CD4-positive, alpha-beta memory T cell (primary cell): ENCODE data around the gene PALLD. TPM values are rescaled to one million over a fixed set of nuclear protein-coding genes. Genes with fewer than 3 reads are reported as not detected.

Experiments
- CTCF ChIA-PET: fragments of 350-600 bp; sonication (Branson Sonifier 250); formaldehyde crosslinking; loops from one replicate; lab custom pipeline; 2021; ENCODE audit warnings: inconsistent platforms; ENCODE audit not compliant: partially characterized antibody; lab: Charles Lee
- POLR2A ChIA-PET: fragments of 350-600 bp; sonication (Branson Sonifier 250); formaldehyde crosslinking; loops from one replicate; lab custom pipeline; 2021; ENCODE audit not compliant: partially characterized antibody; lab: Charles Lee
- DNase-seq, 5 donors: peaks; one replicate each; pipeline versions ENCODE4 v3.0.0 to v3.0.0-alpha.2; 2020 to 2022; ENCODE audit warnings: mixed read lengths in 1 of 5
- H3K27ac ChIP-seq: one replicate; pipeline ENCODE4 v1.7.0; 2013; ENCODE audit warnings: low read depth, low read length
- H3K27me3 ChIP-seq: 2 replicates; pipeline ENCODE4 v1.7.0; 2013; ENCODE audit warnings: mild to moderate bottlenecking, low read length, moderate library complexity; ENCODE audit not compliant: insufficient read depth
- H3K36me3 ChIP-seq: 2 replicates; pipeline ENCODE4 v1.7.0; 2013; ENCODE audit warnings: mild to moderate bottlenecking, low read length, moderate library complexity; ENCODE audit not compliant: insufficient read depth
- H3K4me1 ChIP-seq: 2 replicates; pipeline ENCODE4 v1.7.0; 2013; ENCODE audit warnings: mild to moderate bottlenecking, low read length, moderate library complexity; ENCODE audit not compliant: insufficient read depth
- H3K4me3 ChIP-seq, 2 donors: one replicate each; pipeline ENCODE4 v1.7.0; 2013; ENCODE audit warnings: low read length in 2 of 2, mild to moderate bottlenecking in 1 of 2
- H3K9me3 ChIP-seq, 2 donors: one replicate each; pipeline ENCODE4 v1.7.0; 2013; ENCODE audit warnings: low read length in 2 of 2, control low read depth in 1 of 2; ENCODE audit not compliant: control insufficient read depth in 1 of 2
- H3K27ac Mint-ChIP-seq, 7 donors: one replicate each; pipeline ENCODE4 v1.8.0; 2020 to 2021; ENCODE audit warnings: mixed read lengths in 7 of 7, mild to moderate bottlenecking in 6 of 7, inconsistent platforms in 3 of 7, moderate library complexity in 3 of 7
- H3K27me3 Mint-ChIP-seq, 2 donors: one replicate each; pipeline ENCODE4 v1.8.0; 2020 to 2021; ENCODE audit warnings: mixed read lengths in 2 of 2
- H3K36me3 Mint-ChIP-seq, 2 donors: one replicate each; pipeline ENCODE4 v1.8.0; 2020 to 2021; ENCODE audit warnings: mixed read lengths in 2 of 2, inconsistent platforms in 1 of 2, mild to moderate bottlenecking in 1 of 2
- H3K4me1 Mint-ChIP-seq, 4 donors: one replicate each; pipeline ENCODE4 v1.8.0; 2020 to 2021; ENCODE audit warnings: mixed read lengths in 4 of 4, mild to moderate bottlenecking in 1 of 4
- H3K4me3 Mint-ChIP-seq, 8 donors: one replicate each; pipeline ENCODE4 v1.8.0; 2020 to 2021; ENCODE audit warnings: mixed read lengths in 8 of 8, mild to moderate bottlenecking in 7 of 8, moderate library complexity in 6 of 8, inconsistent platforms in 3 of 8
- H3K9me3 Mint-ChIP-seq, 8 donors: one replicate each; pipeline ENCODE4 v1.8.0; 2020 to 2021; ENCODE audit warnings: mixed read lengths in 8 of 8, mild to moderate bottlenecking in 5 of 8, inconsistent platforms in 3 of 8, moderate library complexity in 1 of 8
- intact Hi-C: fragments of 100-400 bp; cut with micrococcal nuclease; formaldehyde crosslinking; loops from one replicate; pipeline ENCODE4 v1.15.1; 2023
- polyA plus RNA-seq, 2 donors: library from polyadenylated mRNA; unstranded; fragments of 300-500 nt; fragmentation: Illumina TruSeq; gene quantifications; one replicate each; pipeline ENCODE4 v1.2.3, GENCODE V29; 2021
- total RNA-seq, 2 experiments: library from RNA; stranded (reverse); gene quantifications; one replicate each; pipeline ENCODE4 v1.2.3, GENCODE V29; 2021

PALLD gene
- total and polyA plus RNA-seq, 4 experiments from 2014 or later: 0.55 to 1.4 (median 1.0) TPM; not detected in 1

DNA sequence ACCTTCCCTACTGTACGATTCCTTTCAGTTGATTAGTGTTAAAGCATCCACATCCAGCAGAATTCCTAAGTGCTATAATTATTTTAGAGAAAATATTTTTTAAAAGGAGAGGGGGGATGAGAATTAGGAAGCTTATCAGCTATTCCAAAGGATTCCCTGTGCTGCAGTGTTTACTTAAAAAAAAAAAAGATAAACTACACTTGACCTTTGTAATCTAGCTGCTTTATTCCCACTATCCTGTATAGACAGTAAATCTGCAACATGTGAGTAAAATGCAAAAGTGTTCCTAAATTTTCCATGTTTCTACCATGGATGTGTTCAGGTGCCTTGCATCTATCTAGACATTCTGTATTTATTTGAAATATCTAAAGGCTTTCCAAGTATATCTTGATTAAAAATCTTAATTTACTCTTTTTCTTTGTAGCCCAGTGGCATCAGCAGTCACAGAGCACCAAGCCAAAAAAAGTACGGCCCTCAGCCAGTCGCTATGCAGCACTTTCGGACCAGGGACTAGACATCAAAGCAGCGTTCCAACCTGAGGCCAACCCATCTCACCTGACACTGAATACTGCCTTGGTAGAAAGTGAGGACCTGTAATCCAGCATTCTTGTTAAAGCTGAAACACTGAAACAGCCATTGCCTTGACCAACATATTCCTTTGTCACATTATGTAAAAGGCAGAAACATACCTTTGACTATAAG is 429.1 kb downstream of the PALLD start:
- Mint-ChIP-seq H3K4me3 (no peak overlapping the region), H3K9me3 (peaks cover 0 to 5% (median 3%) of the 10 kb centered on the region in 8 donors), H3K4me1 (peaks cover 0 to 3% (median 0%) of the 10 kb centered on the region in 4 donors), H3K27ac (no peak overlapping the region), H3K27me3 (no peaks in the 10 kb centered on the region), H3K36me3 (peaks cover 0 to 3% of the 10 kb centered on the region in 2 donors)
- Histone ChIP-seq H3K27me3 (no peaks in the 10 kb centered on the region), H3K36me3 (no peaks in the 10 kb centered on the region), H3K27ac (no peak overlapping the region), H3K4me3 (no peak overlapping the region), H3K4me1 (no peaks in the 10 kb centered on the region), H3K9me3 (no peaks in the 10 kb centered on the region)
- intact Hi-C loops: no loop called here
- POLR2A ChIA-PET: no interaction called here
- CTCF ChIA-PET: interaction anchor here (0.6 kb wide), 1 partner anchor 71 kb away, joined by 3 read pairs; no protein-coding TSS in a partner anchor
- DNase-seq: no peak

DNA sequence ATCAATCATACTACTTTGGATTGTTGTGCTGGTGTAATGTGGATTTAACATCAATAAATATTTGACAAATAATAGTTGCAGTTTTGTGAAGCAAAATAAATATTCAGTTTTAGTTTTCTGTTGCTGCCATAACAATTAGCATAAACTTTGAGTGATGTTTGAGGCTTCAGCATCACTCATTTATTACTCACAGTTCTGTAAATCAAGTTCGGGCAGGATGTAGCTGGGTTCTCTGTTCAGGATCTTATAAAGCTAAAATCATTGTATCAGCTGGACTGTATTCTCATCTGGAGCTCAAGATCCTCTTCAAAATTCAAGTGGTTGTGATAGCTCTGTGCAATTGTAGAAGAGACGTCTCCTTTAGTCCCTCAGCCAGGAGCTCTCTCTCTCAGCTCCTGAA is 431.5 kb downstream of the PALLD start:
- intact Hi-C loops: no loop called here
- ChIA-PET POLR2A (no interaction called here), CTCF (interaction anchor here (0.6 to 1.7 kb wide), 4 partner anchors 15 to 1113 kb away, joined by 3 to 5 read pairs (median 4); no protein-coding TSS in a partner anchor)
- Histone ChIP-seq H3K36me3 (no peaks in the 10 kb centered on the region), H3K27ac (no peak overlapping the region), H3K4me3 (no peak overlapping the region), H3K9me3 (no peaks in the 10 kb centered on the region), H3K27me3 (no peaks in the 10 kb centered on the region), H3K4me1 (no peaks in the 10 kb centered on the region)
- H3K36me3 Mint-ChIP-seq: peaks cover 3 to 11% of the 10 kb centered on the region in 2 donors
- H3K4me3 Mint-ChIP-seq: no peak overlapping the region
- DNase-seq: no peak
- H3K9me3 Mint-ChIP-seq: peaks cover 0 to 26% (median 21%) of the 10 kb centered on the region in 8 donors
- H3K4me1 Mint-ChIP-seq: peaks cover 0 to 5% (median 2%) of the 10 kb centered on the region in 4 donors
- H3K27ac Mint-ChIP-seq: no peak overlapping the region
- H3K27me3 Mint-ChIP-seq: peaks cover 0 to 1% of the 10 kb centered on the region in 2 donors

DNA sequence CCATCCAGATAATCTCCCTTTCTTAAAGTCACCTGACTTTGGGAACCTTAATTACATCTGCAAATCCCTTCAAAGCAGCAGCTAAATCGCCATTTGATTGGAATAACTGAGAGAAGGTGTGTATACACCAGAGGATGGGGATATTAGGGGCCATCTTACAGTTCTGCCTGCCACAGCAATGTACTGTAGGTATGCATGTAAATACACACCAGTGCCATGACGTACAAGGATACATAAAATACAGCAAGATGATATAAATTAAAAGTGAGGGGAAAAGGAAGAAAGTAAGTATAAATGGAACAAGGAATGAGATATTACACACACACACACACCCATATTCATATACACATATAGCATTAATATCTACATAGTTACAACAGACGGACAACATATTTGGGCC is 432.0 kb downstream of the PALLD start:
- no peaks in the 10 kb centered on the region for H3K4me1 ChIP-seq
- no peak overlapping the region for H3K27ac ChIP-seq
- intact Hi-C loops: no loop called here
- Mint-ChIP-seq H3K36me3 (peaks cover 3 to 14% of the 10 kb centered on the region in 2 donors), H3K9me3 (peaks cover 5 to 32% (median 25%) of the 10 kb centered on the region in 8 donors), H3K27me3 (peaks cover 0 to 1% of the 10 kb centered on the region in 2 donors), H3K4me1 (peaks cover 0 to 4% (median under 1%) of the 10 kb centered on the region in 4 donors), H3K27ac (no peak overlapping the region), H3K4me3 (no peak overlapping the region)
- POLR2A ChIA-PET: no interaction called here
- CTCF ChIA-PET: interaction anchor here (0.6 to 1.7 kb wide), 6 partner anchors 7 to 1112 kb away, joined by 3 to 5 read pairs (median 4); no protein-coding TSS in a partner anchor
- H3K4me3 ChIP-seq: no peak overlapping the region
- no peaks in the 10 kb centered on the region for H3K27me3 ChIP-seq
- H3K9me3 ChIP-seq: no peaks in the 10 kb centered on the region
- DNase-seq: no peak
- no peaks in the 10 kb centered on the region for H3K36me3 ChIP-seq

DNA sequence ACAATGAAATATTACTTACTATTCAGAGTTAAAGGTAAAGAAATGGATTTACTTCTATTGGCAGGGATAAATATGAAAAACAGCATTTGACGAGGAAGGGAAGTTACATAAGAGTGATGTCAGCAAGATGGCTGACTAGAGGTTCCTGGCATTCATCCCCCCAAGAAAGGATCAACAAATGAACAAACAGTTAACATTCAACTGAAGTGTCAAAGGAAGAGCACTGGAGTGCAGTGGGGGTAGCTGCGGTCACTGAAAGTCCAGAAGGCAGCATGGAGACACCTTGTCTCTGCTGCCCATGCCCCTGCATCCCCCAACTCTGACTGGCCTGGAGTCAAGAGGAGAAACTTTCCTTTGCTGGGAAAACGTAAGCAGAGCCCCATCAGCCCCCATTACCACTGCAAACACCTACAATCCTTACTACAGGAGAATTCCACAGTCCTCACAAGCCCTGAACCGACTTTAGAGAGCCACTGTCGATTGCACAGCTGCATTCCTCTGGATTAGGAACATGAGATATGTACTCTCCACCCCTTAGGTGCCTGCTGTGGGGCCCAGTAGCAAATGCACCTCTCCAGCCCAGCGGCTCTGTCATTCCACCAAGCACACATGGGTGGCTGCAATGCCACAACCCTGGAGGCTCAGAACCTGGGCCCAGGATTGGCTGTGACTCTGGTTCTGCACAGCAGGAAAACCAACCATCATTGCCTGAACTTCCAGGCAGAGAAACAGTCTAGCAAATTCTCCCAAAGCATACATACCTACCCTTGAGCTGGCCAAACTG is 433.8 kb downstream of the PALLD start:
- no peak for DNase-seq
- H3K4me1 Mint-ChIP-seq: peaks cover 0 to 4% (median under 1%) of the 10 kb centered on the region in 4 donors
- peaks cover 7 to 20% of the 10 kb centered on the region in 2 donors for H3K36me3 Mint-ChIP-seq
- no peak overlapping the region for H3K4me3 Mint-ChIP-seq
- H3K27ac Mint-ChIP-seq: no peak overlapping the region
- ChIA-PET POLR2A (no interaction called here), CTCF (interaction anchor here (1.3 kb wide), 1 partner anchor 11 kb away, joined by 4 read pairs; no protein-coding TSS in a partner anchor)
- peaks cover 0 to 1% of the 10 kb centered on the region in 2 donors for H3K27me3 Mint-ChIP-seq
- Histone ChIP-seq H3K9me3 (no peaks in the 10 kb centered on the region), H3K4me1 (no peaks in the 10 kb centered on the region), H3K27me3 (no peaks in the 10 kb centered on the region), H3K27ac (no peak overlapping the region), H3K4me3 (no peak overlapping the region), H3K36me3 (no peaks in the 10 kb centered on the region)
- H3K9me3 Mint-ChIP-seq: peaks cover 5 to 42% (median 29%) of the 10 kb centered on the region in 8 donors
- intact Hi-C loops: no loop called here

DNA sequence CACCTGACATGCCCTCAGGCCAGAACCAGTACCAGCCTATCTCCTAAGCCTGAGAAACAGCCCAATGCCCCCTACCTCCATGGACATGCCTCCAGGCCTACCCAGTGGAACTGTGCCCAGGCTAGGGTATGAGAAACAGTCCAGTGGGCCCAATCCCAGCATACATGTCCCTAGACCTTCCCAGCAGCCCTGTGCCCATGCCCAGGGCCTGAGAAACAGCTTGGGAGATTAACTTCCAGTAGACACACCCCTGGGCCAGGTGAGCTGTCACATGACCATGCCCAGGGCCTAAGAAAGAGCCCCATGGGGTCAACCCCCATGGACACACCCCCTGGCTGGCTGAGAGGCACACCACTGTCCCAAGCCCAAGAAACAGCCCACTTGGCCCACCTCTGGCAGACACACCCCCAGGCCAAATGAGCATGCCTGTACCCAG is 434.4 kb downstream of the PALLD start:
- H3K36me3 ChIP-seq: no peaks in the 10 kb centered on the region

DNA sequence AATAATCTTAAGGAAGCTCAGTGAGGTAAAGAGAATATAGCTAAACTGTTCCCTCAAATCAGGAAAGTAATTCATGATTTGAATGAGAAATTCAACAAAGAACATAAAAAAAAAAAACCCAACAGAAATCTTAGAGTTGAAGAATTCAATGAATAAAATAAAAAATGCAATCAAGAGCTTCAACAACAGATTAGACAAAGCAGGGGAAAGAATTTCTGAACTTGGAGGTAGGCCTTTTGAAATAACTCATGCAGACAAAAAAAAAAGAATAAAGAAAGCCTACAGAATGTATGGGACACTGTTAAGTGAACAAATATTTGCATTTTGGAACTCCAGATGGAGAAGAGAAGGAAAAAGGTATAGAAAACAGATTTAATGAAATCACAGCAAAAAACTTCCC is 435.3 kb downstream of the PALLD start:
- DNase-seq: no peak
- Mint-ChIP-seq H3K4me3 (no peak overlapping the region), H3K4me1 (peaks cover 0 to 4% (median under 1%) of the 10 kb centered on the region in 4 donors), H3K36me3 (peaks cover 12 to 20% of the 10 kb centered on the region in 2 donors), H3K27ac (no peak overlapping the region), H3K9me3 (peaks cover 9 to 51% (median 37%) of the 10 kb centered on the region in 8 donors), H3K27me3 (peaks cover 0 to 1% of the 10 kb centered on the region in 2 donors)
- Histone ChIP-seq H3K4me3 (no peak overlapping the region), H3K27ac (no peak overlapping the region), H3K36me3 (no peaks in the 10 kb centered on the region), H3K4me1 (no peaks in the 10 kb centered on the region), H3K27me3 (no peaks in the 10 kb centered on the region), H3K9me3 (no peaks in the 10 kb centered on the region)
- ChIA-PET POLR2A (no interaction called here), CTCF (interaction anchor here (1.8 kb wide), 1 partner anchor 9 kb away, joined by 10 read pairs; no protein-coding TSS in a partner anchor)
- intact Hi-C loops: no loop called here

More for the DNA sequence above, 434.4 kb downstream of the PALLD start:
- intact Hi-C loops: no loop called here
- H3K27ac ChIP-seq: no peak overlapping the region
- Mint-ChIP-seq H3K36me3 (peaks cover 7 to 20% of the 10 kb centered on the region in 2 donors), H3K27me3 (peaks cover 0 to 1% of the 10 kb centered on the region in 2 donors), H3K4me3 (no peak overlapping the region), H3K27ac (no peak overlapping the region), H3K9me3 (peaks cover 5 to 42% (median 30%) of the 10 kb centered on the region in 8 donors), H3K4me1 (peaks cover 0 to 4% (median under 1%) of the 10 kb centered on the region in 4 donors)
- no peaks in the 10 kb centered on the region for H3K4me1 ChIP-seq
- CTCF ChIA-PET: no interaction called here
- no peak overlapping the region for H3K4me3 ChIP-seq
- H3K9me3 ChIP-seq: no peaks in the 10 kb centered on the region
- POLR2A ChIA-PET: no interaction called here
- no peak for DNase-seq
- no peaks in the 10 kb centered on the region for H3K27me3 ChIP-seq

DNA sequence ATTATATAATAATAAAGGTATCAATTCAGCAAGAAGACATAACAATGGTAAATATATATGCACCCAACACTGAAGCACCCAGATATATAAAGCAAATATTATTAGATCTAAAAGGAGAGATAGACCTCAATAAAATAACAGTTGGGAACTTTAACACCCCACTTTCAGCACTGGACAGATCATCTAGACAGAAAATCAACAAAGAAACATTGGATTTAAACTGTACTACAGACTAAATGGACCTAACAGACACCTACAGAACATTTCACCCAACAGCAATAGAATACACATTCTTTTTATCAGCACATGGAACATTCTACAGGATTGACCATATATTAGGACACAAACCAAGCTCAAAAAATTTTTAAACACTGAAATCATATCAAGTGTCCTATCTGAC is 436.6 kb downstream of the PALLD start:
- DNase-seq: no peak
- H3K27ac ChIP-seq: no peak overlapping the region
- ChIA-PET CTCF (interaction anchor here (1.8 kb wide), 1 partner anchor 10 kb away, joined by 10 read pairs; no protein-coding TSS in a partner anchor), POLR2A (no interaction called here)
- no peak overlapping the region for H3K4me3 ChIP-seq
- H3K9me3 Mint-ChIP-seq: peaks cover 9 to 64% (median 49%) of the 10 kb centered on the region in 8 donors
- no peak overlapping the region for H3K27ac Mint-ChIP-seq
- H3K36me3 Mint-ChIP-seq: peaks cover 15 to 20% of the 10 kb centered on the region in 2 donors
- H3K9me3 ChIP-seq: no peaks in the 10 kb centered on the region
- H3K4me1 Mint-ChIP-seq: peaks cover 0 to 4% (median under 1%) of the 10 kb centered on the region in 4 donors
- peaks cover 0 to 1% of the 10 kb centered on the region in 2 donors for H3K27me3 Mint-ChIP-seq
- intact Hi-C loops: no loop called here
- no peaks in the 10 kb centered on the region for H3K27me3 ChIP-seq
- no peaks in the 10 kb centered on the region for H3K4me1 ChIP-seq
- no peak overlapping the region for H3K4me3 Mint-ChIP-seq
- H3K36me3 ChIP-seq: no peaks in the 10 kb centered on the region
